HepG2 (cell line): ENCODE results near the gene NT5M. TPM values are rescaled to one million over a fixed set of nuclear protein-coding genes. Genes with fewer than 3 reads are reported as not detected.

ENCODE experiments used
- AHR ChIP-seq: IDR thresholded peaks from 2 replicates; pipeline ENCODE4 v1.6.1; 2018; ENCODE audit warnings: missing genetic modification reagents, missing compliant biosample characterization
- CHD4 ChIP-seq: fragments of 200-600 bp; sonication (generic); IDR thresholded peaks from 2 replicates; pipeline ENCODE4 v1.7.0; 2017; ENCODE audit warnings: mild to moderate bottlenecking, low read length, borderline replicate concordance
- ELF3 ChIP-seq: IDR thresholded peaks from 2 replicates; pipeline ENCODE4 v1.6.1; 2016; ENCODE audit warnings: missing genetic modification reagents, missing compliant biosample characterization
- GATAD2A ChIP-seq: IDR thresholded peaks from 2 replicates; pipeline ENCODE4 v1.6.1; 2016
- HDAC1 ChIP-seq: sonication (generic); formaldehyde crosslinking; IDR thresholded peaks from 2 replicates; pipeline ENCODE4 v1.5.1; 2020; ENCODE audit warnings: mild to moderate bottlenecking, missing genetic modification reagents
- HOXA3 ChIP-seq: sonication (generic); formaldehyde crosslinking; IDR thresholded peaks from 2 replicates; pipeline ENCODE4 v1.5.0; 2020; ENCODE audit warnings: missing genetic modification reagents
- MBD4 ChIP-seq: IDR thresholded peaks from 2 replicates; pipeline ENCODE4 v1.6.1; 2012; ENCODE audit warnings: low read length, inconsistent platforms, borderline replicate concordance
- MXD4 ChIP-seq: IDR thresholded peaks from 2 replicates; pipeline ENCODE4 v1.6.1; 2016; ENCODE audit warnings: mild to moderate bottlenecking, missing biosample characterization, missing genetic modification reagents
- POGZ ChIP-seq: sonication (generic); formaldehyde crosslinking; IDR thresholded peaks from 2 replicates; pipeline ENCODE4 v1.4.0; 2020; ENCODE audit warnings: mild to moderate bottlenecking, missing genetic modification reagents
- POLR2A ChIP-seq, 2 experiments: IDR thresholded peaks; 2 replicates each; pipeline ENCODE4 v1.6.1; 2011; ENCODE audit warnings: low read depth in 2 of 2, low read length in 2 of 2, mild to moderate bottlenecking in 1 of 2, moderate library complexity in 1 of 2; ENCODE audit not compliant: insufficient read depth in 1 of 2
- RAD51 ChIP-seq: fragments of 450-650 bp; IDR thresholded peaks from 2 replicates; pipeline ENCODE4 v1.6.1; 2016; ENCODE audit warnings: borderline replicate concordance
- TEAD3 ChIP-seq: optimal IDR thresholded peaks from 2 replicates; pipeline ENCODE3; 2016; ENCODE audit warnings: borderline replicate concordance
- THAP11 ChIP-seq: IDR thresholded peaks from 2 replicates; pipeline ENCODE4 v1.6.1; 2016; ENCODE audit warnings: missing biosample characterization, missing genetic modification reagents
- ZMYM4 ChIP-seq: sonication (generic); formaldehyde crosslinking; IDR thresholded peaks from 2 replicates; pipeline ENCODE4 v1.8.1; 2023; ENCODE audit warnings: mild to moderate bottlenecking, missing genetic modification reagents
- ZNF331 ChIP-seq: sonication (generic); formaldehyde crosslinking; IDR thresholded peaks from 2 replicates; pipeline ENCODE4 v1.4.0; 2020; ENCODE audit warnings: missing genetic modification reagents
- ZNF670 ChIP-seq: sonication (generic); formaldehyde crosslinking; IDR thresholded peaks from 2 replicates; pipeline ENCODE4 v1.8.0; 2022; ENCODE audit warnings: mild to moderate bottlenecking, missing genetic modification reagents, borderline replicate concordance
- polyA plus RNA-seq, 8 experiments: library from polyadenylated mRNA; depleted of rRNA in 3 of 8; stranded (reverse) in 7 of 8; unstranded in 1 of 8; fragments of >200 nt; fragmentation: Illumina TruSeq in 4 of 8; extraction: Trizol in 4 of 8; gene quantifications; 2 replicates each; pipeline versions ENCODE4 v1.2.1 to v1.2.3, GENCODE V29; 2011 to 2016; ENCODE audit warnings: low read depth in 4 of 8, missing spikeins in 1 of 8, mixed read lengths in 1 of 8; ENCODE audit not compliant: insufficient read depth in 1 of 8
- total RNA-seq, 5 experiments: library from RNA; depleted of rRNA; stranded (reverse); fragments of >200 nt; fragmentation: Illumina TruSeq; extraction: Trizol; gene quantifications; 2 replicates each; pipeline ENCODE4 v1.2.3, GENCODE V29; 2016; ENCODE audit warnings: low read depth in 1 of 5
- TF ChIP-seq, protein P1 (sequence below): IDR thresholded peaks from 2 replicates; pipeline ENCODE4 v1.6.1; 2018; ENCODE audit warnings: missing genetic modification reagents, mild to moderate bottlenecking, missing compliant biosample characterization
- TF ChIP-seq, protein P2 (sequence below): IDR thresholded peaks from 2 replicates; pipeline ENCODE4 v1.6.1; 2016; ENCODE audit warnings: missing compliant biosample characterization, missing genetic modification reagents, borderline replicate concordance
- TF ChIP-seq, protein P3 (sequence below): sonication (generic); formaldehyde crosslinking; IDR thresholded peaks from 2 replicates; pipeline ENCODE4 v1.5.1; 2020; ENCODE audit warnings: mild to moderate bottlenecking, missing genetic modification reagents, moderate library complexity
- TF ChIP-seq, protein P4 (sequence below): sonication (generic); formaldehyde crosslinking; IDR thresholded peaks from 2 replicates; pipeline ENCODE4 v1.4.0; 2020; ENCODE audit warnings: missing genetic modification reagents

The NT5M gene
- total and polyA plus RNA-seq, 2 of the 13 experiments (the other 11 are each of a cell fraction or from before 2014, with no cell fraction given) = 0.55 to 0.78 TPM

DNA sequence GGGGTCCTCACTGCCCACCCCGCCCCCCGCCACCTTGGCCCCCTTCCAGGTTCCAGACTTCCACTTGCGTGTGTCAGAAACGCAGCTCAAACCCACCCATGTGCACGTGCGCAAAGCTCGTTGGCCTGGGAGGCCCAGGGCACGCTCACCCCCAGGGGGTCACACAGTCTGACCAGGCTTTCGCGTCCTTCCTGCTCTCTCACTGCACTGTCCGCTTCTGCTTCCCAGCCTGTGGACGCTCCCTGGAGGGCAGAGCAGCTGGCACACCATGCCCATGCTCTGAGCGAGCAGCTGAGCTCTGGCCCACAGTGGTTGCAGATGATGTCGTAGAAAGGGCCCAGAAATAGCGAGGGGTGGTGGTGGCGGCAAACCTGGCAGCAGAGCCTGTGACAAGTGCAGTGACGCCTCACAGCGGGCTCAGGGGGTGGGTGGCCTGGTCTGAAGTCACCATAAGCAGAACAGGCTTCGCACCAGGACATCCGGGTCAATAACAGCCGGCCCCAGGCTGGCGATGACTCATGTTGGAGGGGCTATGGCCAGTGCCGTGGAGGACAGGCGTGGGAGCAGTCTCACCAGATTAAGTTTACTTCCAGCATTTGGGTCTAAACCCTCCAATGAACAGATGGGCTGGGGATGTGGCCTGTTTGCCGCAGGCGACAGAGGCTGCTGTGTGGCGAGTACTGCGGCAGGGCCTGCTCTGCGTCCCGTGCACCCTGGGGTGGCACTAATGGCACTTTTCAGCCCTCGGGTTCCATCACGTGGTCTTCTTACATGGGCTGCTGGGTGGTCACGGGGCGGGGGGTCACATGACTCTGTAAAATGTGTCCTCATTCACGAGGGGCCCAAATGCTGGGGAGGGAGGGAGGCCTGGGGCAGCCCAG lies 49.0 kb downstream of the NT5M start (continued):
- TF ChIP-seq, protein P1, sequence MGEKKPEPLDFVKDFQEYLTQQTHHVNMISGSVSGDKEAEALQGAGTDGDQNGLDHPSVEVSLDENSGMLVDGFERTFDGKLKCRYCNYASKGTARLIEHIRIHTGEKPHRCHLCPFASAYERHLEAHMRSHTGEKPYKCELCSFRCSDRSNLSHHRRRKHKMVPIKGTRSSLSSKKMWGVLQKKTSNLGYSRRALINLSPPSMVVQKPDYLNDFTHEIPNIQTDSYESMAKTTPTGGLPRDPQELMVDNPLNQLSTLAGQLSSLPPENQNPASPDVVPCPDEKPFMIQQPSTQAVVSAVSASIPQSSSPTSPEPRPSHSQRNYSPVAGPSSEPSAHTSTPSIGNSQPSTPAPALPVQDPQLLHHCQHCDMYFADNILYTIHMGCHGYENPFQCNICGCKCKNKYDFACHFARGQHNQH (CRISPR knock-in tag) = peak; percentile 56; the same call in 1 of the 2 replicates
- TF ChIP-seq TEAD3 (CRISPR knock-in tag) (peak; percentile 28), ZNF331 (CRISPR knock-in tag) (0 out of 2 replicates have a peak, but pooled peaks have one; percentile 24), THAP11 (CRISPR knock-in tag) (0 out of 2 replicates have a peak, but pooled peaks have one; percentile 10), GATAD2A (CRISPR knock-in tag) (peak; percentile 70), ELF3 (CRISPR knock-in tag) (peak; percentile 68), HDAC1 (CRISPR knock-in tag) (peak; percentile 45), HOXA3 (CRISPR knock-in tag) (peak; percentile 61; the same call in 1 of the 2 replicates), CHD4 (no peak), MXD4 (CRISPR knock-in tag) (no peak), ZMYM4 (CRISPR knock-in tag) (no peak), ZNF670 (CRISPR knock-in tag) (no peak), POGZ (CRISPR knock-in tag) (peak; percentile 51), MBD4 (no peak), POLR2A (IDR thresholded peaks at IDR 0.05; ENCODE audit: insufficient read depth in 1 of 2, low read depth in 2 of 2, low read length in 2 of 2) (peak in 1 of 2 experiments; percentile 70; a peak in 2 of 4 replicates), AHR (CRISPR knock-in tag) (0 out of 2 replicates have a peak, but pooled peaks have one; percentile 42), RAD51 (peak; percentile 30; the same call in 1 of the 2 replicates)
- TF ChIP-seq, protein P2, sequence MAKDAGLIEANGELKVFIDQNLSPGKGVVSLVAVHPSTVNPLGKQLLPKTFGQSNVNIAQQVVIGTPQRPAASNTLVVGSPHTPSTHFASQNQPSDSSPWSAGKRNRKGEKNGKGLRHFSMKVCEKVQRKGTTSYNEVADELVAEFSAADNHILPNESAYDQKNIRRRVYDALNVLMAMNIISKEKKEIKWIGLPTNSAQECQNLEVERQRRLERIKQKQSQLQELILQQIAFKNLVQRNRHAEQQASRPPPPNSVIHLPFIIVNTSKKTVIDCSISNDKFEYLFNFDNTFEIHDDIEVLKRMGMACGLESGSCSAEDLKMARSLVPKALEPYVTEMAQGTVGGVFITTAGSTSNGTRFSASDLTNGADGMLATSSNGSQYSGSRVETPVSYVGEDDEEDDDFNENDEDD = peak; percentile 26; the same call in 1 of the 2 replicates
- TF ChIP-seq, protein P3, sequence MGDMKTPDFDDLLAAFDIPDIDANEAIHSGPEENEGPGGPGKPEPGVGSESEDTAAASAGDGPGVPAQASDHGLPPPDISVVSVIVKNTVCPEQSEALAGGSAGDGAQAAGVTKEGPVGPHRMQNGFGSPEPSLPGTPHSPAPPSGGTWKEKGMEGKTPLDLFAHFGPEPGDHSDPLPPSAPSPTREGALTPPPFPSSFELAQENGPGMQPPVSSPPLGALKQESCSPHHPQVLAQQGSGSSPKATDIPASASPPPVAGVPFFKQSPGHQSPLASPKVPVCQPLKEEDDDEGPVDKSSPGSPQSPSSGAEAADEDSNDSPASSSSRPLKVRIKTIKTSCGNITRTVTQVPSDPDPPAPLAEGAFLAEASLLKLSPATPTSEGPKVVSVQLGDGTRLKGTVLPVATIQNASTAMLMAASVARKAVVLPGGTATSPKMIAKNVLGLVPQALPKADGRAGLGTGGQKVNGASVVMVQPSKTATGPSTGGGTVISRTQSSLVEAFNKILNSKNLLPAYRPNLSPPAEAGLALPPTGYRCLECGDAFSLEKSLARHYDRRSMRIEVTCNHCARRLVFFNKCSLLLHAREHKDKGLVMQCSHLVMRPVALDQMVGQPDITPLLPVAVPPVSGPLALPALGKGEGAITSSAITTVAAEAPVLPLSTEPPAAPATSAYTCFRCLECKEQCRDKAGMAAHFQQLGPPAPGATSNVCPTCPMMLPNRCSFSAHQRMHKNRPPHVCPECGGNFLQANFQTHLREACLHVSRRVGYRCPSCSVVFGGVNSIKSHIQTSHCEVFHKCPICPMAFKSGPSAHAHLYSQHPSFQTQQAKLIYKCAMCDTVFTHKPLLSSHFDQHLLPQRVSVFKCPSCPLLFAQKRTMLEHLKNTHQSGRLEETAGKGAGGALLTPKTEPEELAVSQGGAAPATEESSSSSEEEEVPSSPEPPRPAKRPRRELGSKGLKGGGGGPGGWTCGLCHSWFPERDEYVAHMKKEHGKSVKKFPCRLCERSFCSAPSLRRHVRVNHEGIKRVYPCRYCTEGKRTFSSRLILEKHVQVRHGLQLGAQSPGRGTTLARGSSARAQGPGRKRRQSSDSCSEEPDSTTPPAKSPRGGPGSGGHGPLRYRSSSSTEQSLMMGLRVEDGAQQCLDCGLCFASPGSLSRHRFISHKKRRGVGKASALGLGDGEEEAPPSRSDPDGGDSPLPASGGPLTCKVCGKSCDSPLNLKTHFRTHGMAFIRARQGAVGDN (CRISPR knock-in tag) = peak; percentile 91
- TF ChIP-seq, protein P4, sequence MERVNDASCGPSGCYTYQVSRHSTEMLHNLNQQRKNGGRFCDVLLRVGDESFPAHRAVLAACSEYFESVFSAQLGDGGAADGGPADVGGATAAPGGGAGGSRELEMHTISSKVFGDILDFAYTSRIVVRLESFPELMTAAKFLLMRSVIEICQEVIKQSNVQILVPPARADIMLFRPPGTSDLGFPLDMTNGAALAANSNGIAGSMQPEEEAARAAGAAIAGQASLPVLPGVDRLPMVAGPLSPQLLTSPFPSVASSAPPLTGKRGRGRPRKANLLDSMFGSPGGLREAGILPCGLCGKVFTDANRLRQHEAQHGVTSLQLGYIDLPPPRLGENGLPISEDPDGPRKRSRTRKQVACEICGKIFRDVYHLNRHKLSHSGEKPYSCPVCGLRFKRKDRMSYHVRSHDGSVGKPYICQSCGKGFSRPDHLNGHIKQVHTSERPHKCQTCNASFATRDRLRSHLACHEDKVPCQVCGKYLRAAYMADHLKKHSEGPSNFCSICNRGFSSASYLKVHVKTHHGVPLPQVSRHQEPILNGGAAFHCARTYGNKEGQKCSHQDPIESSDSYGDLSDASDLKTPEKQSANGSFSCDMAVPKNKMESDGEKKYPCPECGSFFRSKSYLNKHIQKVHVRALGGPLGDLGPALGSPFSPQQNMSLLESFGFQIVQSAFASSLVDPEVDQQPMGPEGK (CRISPR knock-in tag) = peak; percentile 24; the same call in 1 of the 2 replicates
